DND-41 (cell line): ENCODE data around the gene GREB1.

Source experiments
- ATAC-seq: fragments of 200-7000 bp; cut with Tn5 transposase; 3 replicates; pipeline ENCODE4 v1.9.1; 2021; ENCODE audit warnings: low read depth; ENCODE audit not compliant: insufficient read depth
- DNase-seq: peaks from one replicate; pipeline ENCODE4 v3.0.0-alpha.2; 2020
- H2AFZ ChIP-seq: 2 replicates; pipeline ENCODE4 v1.6.0; 2012; ENCODE audit warnings: low read depth, low read length
- H3K27ac ChIP-seq: 2 replicates; pipeline ENCODE4 v1.5.1; 2012; ENCODE audit warnings: low read length, inconsistent platforms
- H3K27me3 ChIP-seq: fragments of 200-600 bp; sonication (generic); 2 replicates; pipeline ENCODE4 v1.6.0; 2012; ENCODE audit warnings: low read length, mild to moderate bottlenecking, inconsistent platforms; ENCODE audit not compliant: insufficient read depth, poor library complexity
- H3K36me3 ChIP-seq: 2 replicates; pipeline ENCODE4 v1.5.1; 2012; ENCODE audit warnings: low read length, inconsistent platforms; ENCODE audit not compliant: insufficient read depth
- H3K4me1 ChIP-seq: 2 replicates; pipeline ENCODE4 v1.5.1; 2012; ENCODE audit warnings: mild to moderate bottlenecking, low read length; ENCODE audit not compliant: insufficient read depth
- H3K4me2 ChIP-seq: 2 replicates; pipeline ENCODE4 v1.6.0; 2012; ENCODE audit warnings: mild to moderate bottlenecking, moderate library complexity, low read length, inconsistent platforms; ENCODE audit not compliant: insufficient read depth
- H3K4me3 ChIP-seq, 2 experiments: fragments of 200-600 bp in 1 of 2; shearing (Covaris generic) in 1 of 2; 2 replicates each; pipeline ENCODE4 v1.5.1; 2012 to 2016; ENCODE audit warnings: inconsistent platforms in 2 of 2, low read length in 2 of 2, mild to moderate bottlenecking in 2 of 2, low read depth in 1 of 2, moderate library complexity in 1 of 2
- H3K79me2 ChIP-seq: 2 replicates; pipeline ENCODE4 v1.6.0; 2012; ENCODE audit warnings: low read length, inconsistent platforms; ENCODE audit not compliant: insufficient read depth
- H3K9ac ChIP-seq: 2 replicates; pipeline ENCODE4 v1.6.0; 2012; ENCODE audit warnings: low read depth, mild to moderate bottlenecking, inconsistent platforms, low read length, moderate library complexity
- H3K9me3 ChIP-seq: 2 replicates; pipeline ENCODE4 v1.5.1; 2012; ENCODE audit warnings: low read length, moderate library complexity, mild to moderate bottlenecking, inconsistent platforms; ENCODE audit not compliant: insufficient read depth, severe bottlenecking
- H4K20me1 ChIP-seq: 2 replicates; pipeline ENCODE4 v1.6.0; 2012; ENCODE audit warnings: low read length; ENCODE audit not compliant: insufficient read depth
- EZH2 ChIP-seq: IDR thresholded peaks from 3 replicates; pipeline ENCODE4 v1.6.1; 2012; ENCODE audit warnings: borderline replicate concordance, low read depth, mild to moderate bottlenecking, moderate library complexity, low read length, inconsistent platforms; ENCODE audit not compliant: severe bottlenecking
- TF ChIP-seq, protein P1 (sequence below): IDR thresholded peaks from 2 replicates; pipeline ENCODE4 v1.5.1; 2012; ENCODE audit warnings: borderline replicate concordance, low read length, moderate library complexity, mild to moderate bottlenecking; ENCODE audit not compliant: poor library complexity, severe bottlenecking; ENCODE audit errors: extremely low read depth

GREB1 gene

DNA sequence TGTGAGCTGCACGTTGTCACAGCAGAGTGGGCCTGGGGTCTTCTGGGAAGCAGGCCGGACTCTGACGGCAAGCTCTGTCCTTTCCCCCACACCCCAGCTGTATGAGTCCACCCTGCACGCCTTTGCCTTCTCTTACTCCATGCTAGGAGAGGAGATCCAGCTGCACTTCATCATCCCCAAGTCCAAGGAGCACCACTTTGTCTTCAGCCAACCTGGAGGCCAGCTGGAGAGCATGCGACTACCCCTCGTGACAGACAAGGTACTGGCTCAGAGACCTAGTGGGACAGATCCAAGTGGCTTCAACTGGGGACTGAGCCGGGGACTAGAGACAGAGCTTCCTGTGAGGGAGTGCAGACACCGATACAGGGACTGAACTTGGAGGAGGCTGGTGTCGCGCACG is 96.0 kb downstream of the GREB1 start:
- H3K4me2 ChIP-seq: no peak overlapping the region
- H4K20me1 ChIP-seq: no peaks in the 10 kb centered on the region
- no peaks in the 10 kb centered on the region for H3K79me2 ChIP-seq
- DNase-seq (no peak), ATAC-seq (no peak)
- no peak for TF ChIP-seq EZH2
- TF ChIP-seq, protein P1, sequence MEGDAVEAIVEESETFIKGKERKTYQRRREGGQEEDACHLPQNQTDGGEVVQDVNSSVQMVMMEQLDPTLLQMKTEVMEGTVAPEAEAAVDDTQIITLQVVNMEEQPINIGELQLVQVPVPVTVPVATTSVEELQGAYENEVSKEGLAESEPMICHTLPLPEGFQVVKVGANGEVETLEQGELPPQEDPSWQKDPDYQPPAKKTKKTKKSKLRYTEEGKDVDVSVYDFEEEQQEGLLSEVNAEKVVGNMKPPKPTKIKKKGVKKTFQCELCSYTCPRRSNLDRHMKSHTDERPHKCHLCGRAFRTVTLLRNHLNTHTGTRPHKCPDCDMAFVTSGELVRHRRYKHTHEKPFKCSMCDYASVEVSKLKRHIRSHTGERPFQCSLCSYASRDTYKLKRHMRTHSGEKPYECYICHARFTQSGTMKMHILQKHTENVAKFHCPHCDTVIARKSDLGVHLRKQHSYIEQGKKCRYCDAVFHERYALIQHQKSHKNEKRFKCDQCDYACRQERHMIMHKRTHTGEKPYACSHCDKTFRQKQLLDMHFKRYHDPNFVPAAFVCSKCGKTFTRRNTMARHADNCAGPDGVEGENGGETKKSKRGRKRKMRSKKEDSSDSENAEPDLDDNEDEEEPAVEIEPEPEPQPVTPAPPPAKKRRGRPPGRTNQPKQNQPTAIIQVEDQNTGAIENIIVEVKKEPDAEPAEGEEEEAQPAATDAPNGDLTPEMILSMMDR: no peak
- no peak overlapping the region for H3K4me3 ChIP-seq
- H3K9ac ChIP-seq: no peak overlapping the region
- no peaks in the 10 kb centered on the region for H3K4me1 ChIP-seq
- H3K9me3 ChIP-seq: peaks cover 8% of the 10 kb centered on the region
- H3K27me3 ChIP-seq: no peaks in the 10 kb centered on the region
- no peak overlapping the region for H3K27ac ChIP-seq
- H2AFZ ChIP-seq: no peak overlapping the region
- H3K36me3 ChIP-seq: 0 out of 2 replicates have a peak, but pooled peaks cover 3% of the 10 kb centered on the region

DNA sequence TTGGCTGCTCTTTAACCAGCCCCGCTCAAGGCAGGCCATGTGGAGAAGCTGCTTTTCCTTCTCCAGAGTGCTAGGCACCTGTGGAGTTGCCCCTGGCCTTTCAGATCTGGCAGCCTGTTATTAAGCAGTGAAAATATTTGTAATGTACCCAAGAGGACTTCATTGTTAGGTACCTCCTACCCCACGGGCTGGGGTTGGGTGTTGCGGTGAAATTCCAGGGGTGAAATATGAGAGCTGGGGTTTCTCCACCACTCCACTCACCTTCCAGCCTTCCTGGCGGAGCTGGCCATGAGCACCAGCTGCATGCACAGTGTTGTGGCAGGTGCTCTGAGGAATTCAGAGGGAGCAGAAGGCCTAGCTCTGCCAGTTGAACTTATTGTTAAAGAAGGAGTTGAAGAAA is 97.0 kb downstream of the GREB1 start:
- H3K9ac ChIP-seq: no peak overlapping the region
- 0 out of 2 replicates have a peak, but pooled peaks cover 3% of the 10 kb centered on the region for H3K36me3 ChIP-seq
- ATAC-seq (no peak), DNase-seq (no peak)
- no peak overlapping the region for H2AFZ ChIP-seq
- H3K27ac ChIP-seq: no peak overlapping the region
- H3K79me2 ChIP-seq: no peaks in the 10 kb centered on the region
- TF ChIP-seq EZH2: no peak
- TF ChIP-seq, protein P1: no peak
- no peak overlapping the region for H3K4me2 ChIP-seq
- no peaks in the 10 kb centered on the region for H4K20me1 ChIP-seq
- no peaks in the 10 kb centered on the region for H3K27me3 ChIP-seq
- H3K4me1 ChIP-seq: no peaks in the 10 kb centered on the region
- H3K9me3 ChIP-seq: peaks cover 8% of the 10 kb centered on the region
- H3K4me3 ChIP-seq: no peak overlapping the region

DNA sequence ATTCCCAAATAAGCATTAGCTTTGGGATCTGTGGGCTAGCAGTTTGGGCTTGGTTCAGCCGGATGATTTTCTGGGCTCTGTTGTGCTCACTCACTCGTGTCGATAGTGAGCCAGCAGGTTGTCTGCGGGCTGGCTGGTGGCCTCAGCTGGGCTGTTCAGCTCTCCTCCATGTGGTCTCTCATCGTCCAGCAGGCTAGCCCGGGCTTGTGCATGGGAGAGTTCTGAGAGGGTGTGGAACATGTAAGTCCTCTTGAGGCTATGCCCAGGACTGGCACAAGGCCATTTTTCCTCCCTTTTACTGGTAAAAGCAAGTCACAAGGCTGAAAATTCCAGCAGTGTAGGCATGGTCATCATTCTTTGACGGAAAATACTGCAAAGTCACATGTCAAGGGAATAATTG is 97.6 kb downstream of the GREB1 start:
- H2AFZ ChIP-seq: no peak overlapping the region
- no peak overlapping the region for H3K27ac ChIP-seq
- DNase-seq (no peak), ATAC-seq (no peak)
- peaks cover 8% of the 10 kb centered on the region for H3K9me3 ChIP-seq
- TF ChIP-seq EZH2: no peak
- TF ChIP-seq, protein P1: no peak
- H3K36me3 ChIP-seq: 0 out of 2 replicates have a peak, but pooled peaks cover 3% of the 10 kb centered on the region
- no peak overlapping the region for H3K9ac ChIP-seq
- no peaks in the 10 kb centered on the region for H3K79me2 ChIP-seq
- H4K20me1 ChIP-seq: no peaks in the 10 kb centered on the region
- no peak overlapping the region for H3K4me2 ChIP-seq
- H3K4me1 ChIP-seq: no peaks in the 10 kb centered on the region
- H3K4me3 ChIP-seq: no peak overlapping the region
- no peaks in the 10 kb centered on the region for H3K27me3 ChIP-seq
